ENCODE measurements around the gene ESPL1.
A peak's percentile ranks its signal among the peaks of the same experiment; 100 is the strongest.

Gene ESPL1

DNA sequence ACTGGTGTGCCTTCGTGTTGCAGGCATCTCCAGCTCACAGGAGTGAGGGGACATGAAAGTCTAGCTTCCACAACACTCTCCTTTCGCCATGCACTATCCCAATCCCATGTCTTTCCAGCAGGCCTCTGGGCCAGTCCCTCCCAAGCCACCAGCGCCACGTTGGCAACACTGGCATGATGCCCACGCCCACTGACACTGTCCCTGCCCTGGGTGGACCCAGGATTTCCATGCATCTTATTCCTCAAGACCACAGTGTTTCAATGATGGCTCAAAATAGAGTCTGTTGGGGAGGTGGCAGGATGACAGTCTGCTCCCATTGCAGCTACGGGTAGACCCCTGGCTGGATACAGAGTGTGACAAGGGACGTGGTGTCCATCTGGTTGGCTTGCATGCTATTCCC, 65.7 kb downstream of the ESPL1 start:
- no peak for FAIRE-seq

DNA sequence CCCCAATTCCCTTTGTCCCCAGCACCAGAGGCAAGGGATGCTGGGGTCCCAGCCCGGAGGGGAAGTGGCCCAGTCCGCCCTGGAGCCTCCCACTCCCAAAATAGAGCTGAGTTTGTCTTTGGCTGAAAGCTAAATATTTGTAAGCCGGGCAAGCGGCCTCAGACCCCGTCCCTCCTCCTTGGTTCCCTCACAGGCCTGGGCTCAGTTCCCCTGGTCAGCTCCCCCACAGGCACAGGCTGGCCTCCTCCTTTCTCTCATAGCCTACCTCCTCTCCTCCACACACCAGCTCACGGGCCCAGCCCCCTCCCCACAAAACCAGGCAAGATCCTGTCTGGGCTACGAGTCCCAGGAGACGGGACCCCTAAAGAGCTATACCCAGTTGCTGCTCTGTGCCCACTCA, 66.7 kb downstream of the ESPL1 start:
- FAIRE-seq (no peak), DNase-seq (ENCODE audit: low spot score) (no peak)

More for the DNA sequence above, 65.7 kb downstream of the ESPL1 start:
- no peak for DNase-seq (ENCODE audit: low spot score)

DNA sequence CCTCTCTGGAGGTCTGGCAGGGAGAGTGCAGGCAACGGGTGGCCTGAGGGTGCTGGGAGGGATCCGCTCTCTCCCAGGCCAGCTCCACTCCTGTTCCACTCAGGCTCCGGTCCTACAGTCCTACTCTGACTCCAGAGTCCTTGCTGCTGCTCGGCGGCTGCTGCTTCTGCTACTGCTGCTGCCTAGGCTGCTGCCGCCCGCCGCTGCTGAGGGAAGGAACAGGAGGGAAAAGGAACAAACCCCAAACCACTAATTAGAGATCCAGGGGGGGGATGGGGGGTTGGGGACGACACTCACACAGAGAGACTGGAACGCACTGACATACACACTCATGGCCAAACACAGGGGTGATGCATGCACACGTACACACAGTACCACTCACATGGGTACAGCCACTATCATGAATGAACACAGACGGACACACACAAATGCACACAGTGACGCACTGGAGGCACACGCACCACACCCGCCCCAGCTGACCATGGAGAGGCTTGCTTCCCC, 68.1 kb downstream of the ESPL1 start, which contains the start of gene SP7:
Gene SP7, minus strand, starts transcription at position 174 of the 501 bp plus-strand sequence. CDS start 708 bp downstream, outside the sequence.
- FAIRE-seq = peak; percentile 9
- no peak for DNase-seq (ENCODE audit: low spot score)

GRCh38 chr12:53338017-53338416, 69.9 kb downstream of the ESPL1 start:
- DNase-seq (ENCODE audit: low spot score) (no peak), FAIRE-seq (no peak)

GRCh38 chr12:53338916-53339315, 70.8 kb downstream of the ESPL1 start:
- FAIRE-seq (no peak), DNase-seq (ENCODE audit: low spot score) (no peak)

GRCh38 chr12:53340398-53340797, 72.3 kb downstream of the ESPL1 start:
- no peak for DNase-seq (ENCODE audit: low spot score)
- no peak for FAIRE-seq

Measured in urothelium cell line (cell line).